ENCODE results near the gene SYF2.

Gene SYF2

GRCh38 chr1:25182629-25183028 lies 49.7 kb downstream of the SYF2 start:
- DNase-seq, result no peak

- DNase-seq, result no peak
Measured at GRCh38 chr1:25180996-25181395, 51.3 kb downstream of the SYF2 start.

- no peak for DNase-seq
Measured at GRCh38 chr1:25178917-25179561, 53.3 kb downstream of the SYF2 start.

- DNase-seq, result no peak
Measured at GRCh38 chr1:25174730-25175612, 57.3 kb downstream of the SYF2 start.

GRCh38 chr1:25174363-25174729 lies 58.0 kb downstream of the SYF2 start:
- no peak for DNase-seq

GRCh38 chr1:25173809-25174340 lies 58.4 kb downstream of the SYF2 start:
- no peak for DNase-seq
